H9 (cell line): ENCODE results near the gene FAM171A1. TPM values are rescaled to one million over a fixed set of nuclear protein-coding genes. Genes with fewer than 3 reads are reported as not detected.

Experiments used
- DNase-seq: peaks from one replicate; pipeline ENCODE4 v3.0.0-alpha.2; 2017
- H2AFZ ChIP-seq: one replicate; pipeline ENCODE4 v1.6.1; 2013; ENCODE audit warnings: mild to moderate bottlenecking, low read length, control low read depth, moderate library complexity
- H2AK5ac ChIP-seq: 2 replicates; pipeline ENCODE4 v1.6.1; 2013; ENCODE audit warnings: low read length, control low read depth, mixed read lengths; ENCODE audit not compliant: insufficient read length
- H2BK120ac ChIP-seq: one replicate; pipeline ENCODE4 v1.6.1; 2013; ENCODE audit warnings: low read depth, mild to moderate bottlenecking, low read length, control low read depth, inconsistent platforms; ENCODE audit not compliant: poor library complexity, severe bottlenecking
- H2BK12ac ChIP-seq: 2 replicates; pipeline ENCODE4 v1.6.1; 2013; ENCODE audit warnings: low read length, control low read depth, mixed read lengths, low read depth; ENCODE audit not compliant: insufficient read length
- H2BK15ac ChIP-seq: 2 replicates; pipeline ENCODE4 v1.6.1; 2013; ENCODE audit warnings: low read depth, low read length, control low read depth
- H2BK20ac ChIP-seq: one replicate; pipeline ENCODE4 v1.6.1; 2013; ENCODE audit warnings: low read depth, mild to moderate bottlenecking, low read length, control low read depth, inconsistent platforms; ENCODE audit not compliant: poor library complexity, severe bottlenecking
- H2BK5ac ChIP-seq: 2 replicates; pipeline ENCODE4 v1.6.1; 2013; ENCODE audit warnings: low read length, control low read depth, mixed read lengths; ENCODE audit not compliant: insufficient read length
- H3K14ac ChIP-seq: 2 replicates; pipeline ENCODE4 v1.6.1; 2013; ENCODE audit warnings: low read length, control low read depth; ENCODE audit not compliant: insufficient read depth
- H3K18ac ChIP-seq: 2 replicates; pipeline ENCODE4 v1.6.1; 2013; ENCODE audit warnings: low read depth, mild to moderate bottlenecking, mixed read lengths, low read length, control low read depth; ENCODE audit not compliant: insufficient read length
- H3K23ac ChIP-seq: 2 replicates; pipeline ENCODE4 v1.6.1; 2013; ENCODE audit warnings: low read length, control low read depth, mixed read lengths, low read depth; ENCODE audit not compliant: insufficient read length
- H3K23me2 ChIP-seq: 2 replicates; pipeline ENCODE4 v1.6.1; 2013; ENCODE audit warnings: low read depth, mild to moderate bottlenecking, mixed read lengths, low read length, control low read depth; ENCODE audit not compliant: insufficient read length, poor library complexity, severe bottlenecking
- H3K27ac ChIP-seq: 2 replicates; pipeline ENCODE4 v1.5.1; 2013; ENCODE audit warnings: low read length, control low read depth, mixed read lengths, low read depth; ENCODE audit not compliant: insufficient read length
- H3K27me3 ChIP-seq: 2 replicates; pipeline ENCODE4 v1.6.1; 2013; ENCODE audit warnings: low read length, control low read depth, inconsistent platforms; ENCODE audit not compliant: insufficient read depth
- H3K4ac ChIP-seq: 2 replicates; pipeline ENCODE4 v1.6.1; 2013; ENCODE audit warnings: low read depth, mild to moderate bottlenecking, control low read depth, inconsistent platforms, low read length, moderate library complexity
- H3K4me1 ChIP-seq: 2 replicates; pipeline ENCODE4 v1.6.1; 2013; ENCODE audit warnings: low read length, control low read depth, inconsistent platforms; ENCODE audit not compliant: insufficient read depth
- H3K4me2 ChIP-seq: 2 replicates; pipeline ENCODE4 v1.6.1; 2013; ENCODE audit warnings: low read length, control low read depth, mixed read lengths; ENCODE audit not compliant: insufficient read length, insufficient read depth
- H3K56ac ChIP-seq: 2 replicates; pipeline ENCODE4 v1.6.1; 2013; ENCODE audit warnings: low read depth, mild to moderate bottlenecking, mixed read lengths, low read length, control low read depth; ENCODE audit not compliant: insufficient read length
- H3K79me1 ChIP-seq: 2 replicates; pipeline ENCODE4 v1.6.1; 2013; ENCODE audit warnings: low read depth, mild to moderate bottlenecking, moderate library complexity, low read length, control low read depth, inconsistent platforms; ENCODE audit not compliant: insufficient read depth, poor library complexity, severe bottlenecking
- H3K79me2 ChIP-seq: 2 replicates; pipeline ENCODE4 v1.6.1; 2013; ENCODE audit warnings: low read length, control low read depth, inconsistent platforms; ENCODE audit not compliant: insufficient read depth
- H3K9ac ChIP-seq: 2 replicates; pipeline ENCODE4 v1.6.1; 2013; ENCODE audit warnings: low read length, control low read depth, mixed read lengths; ENCODE audit not compliant: insufficient read length; ENCODE audit errors: extremely low read depth
- H3K9me3 ChIP-seq: one replicate; pipeline ENCODE4 v1.6.1; 2013; ENCODE audit warnings: low read depth, low read length, inconsistent platforms; ENCODE audit not compliant: control insufficient read depth
- H3T11ph ChIP-seq: one replicate; pipeline ENCODE4 v1.6.1; 2013; ENCODE audit warnings: mild to moderate bottlenecking, low read length, control low read depth, inconsistent platforms
- H4K20me1 ChIP-seq: one replicate; pipeline ENCODE4 v1.6.1; 2013; ENCODE audit not compliant: control insufficient read depth, insufficient read length, insufficient read depth
- H4K5ac ChIP-seq: 2 replicates; pipeline ENCODE4 v1.6.1; 2013; ENCODE audit warnings: low read depth, mild to moderate bottlenecking, mixed read lengths, low read length, control low read depth; ENCODE audit not compliant: insufficient read length
- H4K8ac ChIP-seq: replicated peaks from 2 replicates; pipeline ENCODE4 v1.6.1; 2013; ENCODE audit warnings: low read length, control low read depth, mixed read lengths, low read depth; ENCODE audit not compliant: insufficient read length
- H4K91ac ChIP-seq: 2 replicates; pipeline ENCODE4 v1.6.1; 2013; ENCODE audit warnings: low read depth, mild to moderate bottlenecking, moderate library complexity, mixed read lengths, low read length, control low read depth; ENCODE audit not compliant: insufficient read length
- H3K27ac Mint-ChIP-seq, 3 experiments: 2 replicates in 2 of 3; 3 replicates in 1 of 3; pipeline ENCODE4 v1.8.0; 2020 to 2021; ENCODE audit warnings: mixed read lengths in 3 of 3, mild to moderate bottlenecking in 1 of 3, moderate library complexity in 1 of 3
- H3K27me3 Mint-ChIP-seq: 2 replicates; pipeline ENCODE4 v1.8.0; 2021; ENCODE audit warnings: low read depth, mild to moderate bottlenecking, moderate library complexity, mixed read lengths
- H3K36me3 Mint-ChIP-seq, 3 experiments: 2 replicates in 2 of 3; 3 replicates in 1 of 3; pipeline ENCODE4 v1.8.0; 2020 to 2021; ENCODE audit warnings: low read depth in 3 of 3, mixed read lengths in 3 of 3; ENCODE audit not compliant: insufficient read depth in 1 of 3
- H3K4me1 Mint-ChIP-seq, 2 experiments: 2 replicates each; pipeline ENCODE4 v1.8.0; 2020; ENCODE audit warnings: mixed read lengths in 2 of 2
- H3K4me3 Mint-ChIP-seq, 2 experiments: 2 replicates in 1 of 2; 3 replicates in 1 of 2; pipeline ENCODE4 v1.8.0; 2020 to 2021; ENCODE audit warnings: mild to moderate bottlenecking in 2 of 2, mixed read lengths in 2 of 2, moderate library complexity in 1 of 2
- H3K9me3 Mint-ChIP-seq, 2 experiments: 2 replicates in 1 of 2; 3 replicates in 1 of 2; pipeline ENCODE4 v1.8.0; 2020; ENCODE audit warnings: mild to moderate bottlenecking in 2 of 2, mixed read lengths in 2 of 2, moderate library complexity in 1 of 2
- CTCF ChIP-seq: fragments of 200-600 bp; sonication (generic); conservative IDR thresholded peaks from 3 replicates; pipeline ENCODE4 v1.8.0; 2021; ENCODE audit warnings: antibody characterized with exemption, mild to moderate bottlenecking
- WGBS: extraction: QIAGEN DNeasy Blood & Tissue Kit; methylation state at CpG from one replicate; pipeline ENCODE4 v1.1.7; 2013; ENCODE audit warnings: missing lambda C conversion rate, low lambda C conversion rate, mixed read lengths; ENCODE audit not compliant: insufficient read length; ENCODE audit errors: extremely low coverage; 5-methylcytosine and 5-hydroxymethylcytosine counted together
- total RNA-seq: library from RNA; stranded (reverse); gene quantifications from 2 replicates; pipeline ENCODE4 v1.2.1, GENCODE V29; 2021

FAM171A1 gene
- total RNA-seq, 1 experiment from 2014 or later = 37.4 TPM

- Histone ChIP-seq H2BK20ac (no peak overlapping the region), H3K4ac (no peak overlapping the region), H2BK15ac (no peak overlapping the region), H4K8ac (no peak overlapping the region), H3K14ac (no peak overlapping the region), H3K27ac (no peak overlapping the region), H4K5ac (no peak overlapping the region), H2BK120ac (no peak overlapping the region), H2BK12ac (no peak overlapping the region), H3K18ac (no peak overlapping the region), H3K9me3 (no peaks in the 10 kb centered on the region), H3K23me2 (no peaks in the 10 kb centered on the region), H2AFZ (no peak overlapping the region), H3K56ac (no peak overlapping the region), H2AK5ac (no peak overlapping the region), H3K4me1 (peaks cover 9% of the 10 kb centered on the region), H2BK5ac (no peak overlapping the region), H4K20me1 (no peaks in the 10 kb centered on the region), H3K9ac (no peak overlapping the region), H4K91ac (no peak overlapping the region), H3K27me3 (no peaks in the 10 kb centered on the region), H3T11ph (no peak overlapping the region), H3K79me2 (no peaks in the 10 kb centered on the region; the same call in 1 of the 2 replicates), H3K4me2 (no peak overlapping the region), H3K79me1 (peaks cover 10% of the 10 kb centered on the region), H3K23ac (no peak overlapping the region)
- Mint-ChIP-seq H3K36me3 (no peaks in the 10 kb centered on the region), H3K27ac (no peak overlapping the region), H3K4me1 (peaks cover 24 to 35% of the 10 kb centered on the region in 2 experiments), H3K27me3 (no peaks in the 10 kb centered on the region), H3K9me3 (no peaks in the 10 kb centered on the region; a peak in 1 of 5 replicates), H3K4me3 (no peak overlapping the region)
- no CpG with 5 or more reads among the region's 6 CpGs for WGBS
- TF ChIP-seq CTCF = no peak
- DNase-seq = no peak
These were observed 23.9 kb downstream of the FAM171A1 start for GRCh38 chr10:15347150-15347549.
